Measurements from ENCODE around the gene FOXR1.
"Not testable (repeated sequence)": the region's sequence is repeated elsewhere in the genome, so short reads cannot be mapped to it uniquely, and the experiment has no call there.

GRCh38 chr11:118953976-118954375 lies 17.6 kb upstream of the FOXR1 start:
- TF ChIP-seq POLR2A, CTCF (IDR thresholded peaks at IDR 0.05): not testable (repeated sequence)
